Neuronal stem cell (in vitro differentiated cells): Measurements from ENCODE around the gene KCNJ6.

Experiments
- DNase-seq: peaks from one replicate; pipeline ENCODE4 v3.0.0-alpha.2; 2013; ENCODE audit warnings: low spot score
- H2AFZ ChIP-seq: one replicate; pipeline ENCODE4 v1.6.1; 2013; ENCODE audit warnings: mild to moderate bottlenecking, low read length, inconsistent platforms
- H2AK5ac ChIP-seq: 2 replicates; pipeline ENCODE4 v1.6.1; 2013; ENCODE audit warnings: low read depth, mild to moderate bottlenecking, inconsistent platforms, low read length, moderate library complexity, mixed read lengths
- H2BK120ac ChIP-seq: 2 replicates; pipeline ENCODE4 v1.6.1; 2013; ENCODE audit warnings: low read depth, mild to moderate bottlenecking, inconsistent platforms, low read length, moderate library complexity, mixed read lengths
- H2BK12ac ChIP-seq: one replicate; pipeline ENCODE4 v1.6.1; 2013; ENCODE audit warnings: low read length, inconsistent platforms
- H2BK15ac ChIP-seq: 2 replicates; pipeline ENCODE4 v1.6.1; 2013; ENCODE audit warnings: mild to moderate bottlenecking, low read length, inconsistent platforms, mixed read lengths
- H2BK5ac ChIP-seq: one replicate; pipeline ENCODE4 v1.6.1; 2013; ENCODE audit warnings: inconsistent platforms, mild to moderate bottlenecking, low read length, moderate library complexity
- H3K14ac ChIP-seq: one replicate; pipeline ENCODE4 v1.6.1; 2013; ENCODE audit warnings: low read length, inconsistent platforms
- H3K18ac ChIP-seq: 2 replicates; pipeline ENCODE4 v1.6.1; 2013; ENCODE audit warnings: low read length, inconsistent platforms
- H3K23ac ChIP-seq: 2 replicates; pipeline ENCODE4 v1.6.1; 2013; ENCODE audit warnings: low read depth, mild to moderate bottlenecking, mixed read lengths, low read length, inconsistent platforms; ENCODE audit not compliant: poor library complexity
- H3K27ac ChIP-seq: replicated peaks from 3 replicates; pipeline ENCODE4 v1.5.1; 2013; ENCODE audit warnings: low read length, inconsistent platforms
- H3K27me3 ChIP-seq, 3 experiments: 2 replicates each; pipeline ENCODE4 v1.6.1; 2013; ENCODE audit warnings: low read length in 3 of 3, mild to moderate bottlenecking in 2 of 3, inconsistent platforms in 1 of 3, low read depth in 1 of 3, mixed read lengths in 1 of 3, moderate library complexity in 1 of 3; ENCODE audit not compliant: control insufficient read depth in 3 of 3, insufficient read depth in 3 of 3
- H3K36me3 ChIP-seq, 2 donors: replicated peaks in 1 of 2; 2 replicates each; pipeline ENCODE4 v1.6.1; 2013; ENCODE audit warnings: low read length in 2 of 2; ENCODE audit not compliant: control insufficient read depth in 2 of 2, insufficient read depth in 2 of 2
- H3K4ac ChIP-seq: 2 replicates; pipeline ENCODE4 v1.6.1; 2013; ENCODE audit warnings: inconsistent platforms, mild to moderate bottlenecking, low read length, moderate library complexity
- H3K4me1 ChIP-seq, 2 donors: 1 replicate in 1 of 2; 2 replicates in 1 of 2; pipeline ENCODE4 v1.6.1; 2013; ENCODE audit warnings: low read length in 2 of 2, low read depth in 1 of 2; ENCODE audit not compliant: control insufficient read depth in 2 of 2, insufficient read depth in 1 of 2
- H3K4me2 ChIP-seq: one replicate; pipeline ENCODE4 v1.6.1; 2013; ENCODE audit warnings: mild to moderate bottlenecking, low read length, inconsistent platforms; ENCODE audit not compliant: insufficient read depth, poor library complexity, severe bottlenecking
- H3K4me3 ChIP-seq, 2 donors: 2 replicates each; pipeline ENCODE4 v1.5.1; 2013; ENCODE audit warnings: low read length in 2 of 2, mild to moderate bottlenecking in 2 of 2, inconsistent platforms in 1 of 2, moderate library complexity in 1 of 2
- H3K79me1 ChIP-seq: one replicate; pipeline ENCODE4 v1.6.1; 2013; ENCODE audit warnings: low read depth, mild to moderate bottlenecking, inconsistent platforms, low read length, moderate library complexity
- H3K9ac ChIP-seq: one replicate; pipeline ENCODE4 v1.6.1; 2013; ENCODE audit warnings: mild to moderate bottlenecking, low read depth, low read length, inconsistent platforms; ENCODE audit not compliant: poor library complexity
- H3K9me3 ChIP-seq, 2 donors: replicated peaks in 1 of 2; 2 replicates each; pipeline versions ENCODE3 to v1.6.1; 2013; ENCODE audit warnings: low read length in 2 of 2, mild to moderate bottlenecking in 2 of 2, inconsistent platforms in 1 of 2, low read depth in 1 of 2, mixed read lengths in 1 of 2, moderate library complexity in 1 of 2; ENCODE audit not compliant: control insufficient read depth in 2 of 2, insufficient read depth in 1 of 2
- H4K8ac ChIP-seq: one replicate; pipeline ENCODE4 v1.6.1; 2013; ENCODE audit warnings: low read depth, mild to moderate bottlenecking, inconsistent platforms, low read length, moderate library complexity
- H4K91ac ChIP-seq: one replicate; pipeline ENCODE4 v1.6.1; 2013; ENCODE audit warnings: low read length, low read depth, mild to moderate bottlenecking, inconsistent platforms; ENCODE audit not compliant: poor library complexity
- WGBS, 2 donors: extraction: QIAGEN DNeasy Blood & Tissue Kit; methylation state at CpG; one replicate each; pipeline ENCODE4 v1.1.7; 2013; ENCODE audit warnings: missing lambda C conversion rate in 2 of 2, mixed read lengths in 1 of 2; ENCODE audit not compliant: insufficient read length in 2 of 2, insufficient replicate concordance in 1 of 2; ENCODE audit errors: extremely low coverage in 2 of 2; 5-methylcytosine and 5-hydroxymethylcytosine counted together

KCNJ6 gene

DNA sequence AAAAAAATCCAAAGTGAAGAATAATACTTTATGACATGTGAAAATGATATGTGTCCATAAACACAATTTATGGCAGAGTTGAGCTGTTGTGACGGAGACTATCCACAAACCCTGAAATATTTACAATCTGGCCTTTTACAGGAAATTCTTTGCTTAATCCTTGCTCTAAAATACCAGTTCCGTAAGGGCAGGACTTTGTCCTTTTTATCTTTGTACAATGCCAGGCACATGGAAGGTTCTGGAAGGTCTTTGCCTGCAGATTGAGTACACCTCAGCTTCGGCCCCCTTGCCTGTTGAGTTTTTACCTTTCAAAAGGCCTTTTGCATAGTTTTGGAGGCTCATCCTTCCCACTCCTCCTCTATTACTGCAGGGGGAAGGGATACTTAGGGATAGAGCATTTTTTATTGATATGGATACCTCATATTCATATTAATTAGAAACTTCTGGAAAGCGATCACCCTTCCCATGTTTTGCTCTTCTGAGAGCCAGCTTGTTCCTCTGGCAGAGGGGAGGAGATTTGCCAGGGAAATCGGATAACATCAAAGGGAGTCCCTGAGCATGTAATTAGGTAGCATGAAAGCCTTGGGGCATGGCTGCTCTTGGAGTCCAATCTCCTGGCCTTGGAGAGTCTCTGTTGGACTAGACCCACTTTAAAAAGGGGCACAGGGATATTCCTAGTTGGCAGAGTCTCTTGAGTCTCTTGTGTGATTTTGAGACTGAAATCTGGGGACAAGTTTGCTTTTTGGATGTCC, 217.1 kb downstream of the KCNJ6 start:
- no peak overlapping the region for H3K27ac ChIP-seq
- H3K4me1 ChIP-seq: no peaks in the 10 kb centered on the region
- H3K18ac ChIP-seq: no peak overlapping the region
- peaks cover 0 to 21% of the 10 kb centered on the region in 2 donors for H3K9me3 ChIP-seq
- no peak overlapping the region for H3K4ac ChIP-seq
- no peak overlapping the region for H3K4me2 ChIP-seq
- WGBS, 2 donors: no CpG with 5 or more reads among the region's 5 CpGs
- H2AFZ ChIP-seq: no peak overlapping the region
- H3K79me1 ChIP-seq: no peaks in the 10 kb centered on the region
- H3K9ac ChIP-seq: no peak overlapping the region
- peaks cover 0 to 11% (median 2%) of the 10 kb centered on the region in 3 experiments for H3K27me3 ChIP-seq
- no peak for DNase-seq
- H3K36me3 ChIP-seq: no peaks in the 10 kb centered on the region
- H3K23ac ChIP-seq: no peak overlapping the region
- H2BK120ac ChIP-seq: no peak overlapping the region
- no peak overlapping the region for H3K4me3 ChIP-seq
- no peak overlapping the region for H2BK12ac ChIP-seq
- no peak overlapping the region for H2BK15ac ChIP-seq
- H2AK5ac ChIP-seq: no peak overlapping the region
- H4K91ac ChIP-seq: no peak overlapping the region
- no peak overlapping the region for H2BK5ac ChIP-seq
- no peak overlapping the region for H4K8ac ChIP-seq
- no peak overlapping the region for H3K14ac ChIP-seq

- H3K4ac ChIP-seq: no peak overlapping the region
- no peak overlapping the region for H3K14ac ChIP-seq
- no peak overlapping the region for H2BK120ac ChIP-seq
- H2BK15ac ChIP-seq: no peak overlapping the region
- no peaks in the 10 kb centered on the region for H3K27me3 ChIP-seq
- H3K9me3 ChIP-seq: peaks cover 0 to 11% of the 10 kb centered on the region in 2 donors
- H3K9ac ChIP-seq: no peak overlapping the region
- H3K79me1 ChIP-seq: no peaks in the 10 kb centered on the region
- H3K4me1 ChIP-seq: no peaks in the 10 kb centered on the region
- H4K91ac ChIP-seq: no peak overlapping the region
- no peak for DNase-seq
- no peak overlapping the region for H3K18ac ChIP-seq
- no CpG with 5 or more reads among the region's 3 CpGs for WGBS, 2 donors
- H2AK5ac ChIP-seq: no peak overlapping the region
- H3K27ac ChIP-seq: no peak overlapping the region
- H2BK12ac ChIP-seq: no peak overlapping the region
- no peak overlapping the region for H3K4me3 ChIP-seq
- no peak overlapping the region for H2AFZ ChIP-seq
- H2BK5ac ChIP-seq: no peak overlapping the region
- no peak overlapping the region for H3K4me2 ChIP-seq
- no peak overlapping the region for H4K8ac ChIP-seq
- H3K36me3 ChIP-seq: no peaks in the 10 kb centered on the region
- H3K23ac ChIP-seq: no peak overlapping the region
Observed at GRCh38 chr21:37696936-37697335, 219.3 kb downstream of the KCNJ6 start.

- Histone ChIP-seq H3K18ac (no peak overlapping the region), H3K27ac (no peak overlapping the region)
Observed at GRCh38 chr21:37695111-37695510, 221.1 kb downstream of the KCNJ6 start.

DNA sequence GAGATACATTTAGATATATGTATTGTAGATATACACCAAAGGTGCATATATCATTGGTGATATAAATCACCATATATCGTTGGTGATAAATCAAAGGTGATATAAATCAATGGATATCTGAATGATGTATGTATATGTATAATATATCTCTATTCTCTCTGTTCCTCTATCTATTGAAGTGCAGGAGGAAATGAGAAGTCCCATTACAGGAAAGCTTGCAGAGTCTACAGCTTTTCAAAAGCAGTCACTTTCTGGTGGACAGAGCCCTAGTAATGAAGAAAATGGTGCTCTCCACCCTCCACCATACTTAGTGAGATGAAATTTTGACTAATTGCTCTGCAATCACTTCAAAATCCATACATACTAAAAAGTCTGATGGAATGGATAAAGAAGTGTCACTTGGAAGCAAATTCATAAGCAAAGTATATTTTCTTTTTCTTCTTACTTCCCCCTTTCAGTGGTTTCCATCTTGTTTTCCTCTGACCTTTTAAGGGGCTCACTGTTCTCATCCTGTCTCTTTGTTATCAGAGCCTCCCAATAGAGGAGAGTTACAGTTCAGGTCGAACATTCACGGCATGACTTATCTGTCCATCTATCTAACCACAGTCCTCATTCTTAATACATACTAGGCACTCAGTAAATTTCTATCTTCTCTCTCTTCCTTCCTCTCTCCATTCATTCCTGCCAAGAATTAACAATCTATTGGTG, 227.2 kb downstream of the KCNJ6 start:
- Histone ChIP-seq H3K27me3 (no peaks in the 10 kb centered on the region), H2BK15ac (no peak overlapping the region), H3K9me3 (no peaks in the 10 kb centered on the region), H3K23ac (no peak overlapping the region), H4K8ac (no peak overlapping the region), H2BK5ac (no peak overlapping the region), H3K4me2 (no peak overlapping the region), H3K36me3 (no peaks in the 10 kb centered on the region), H3K9ac (no peak overlapping the region), H2BK12ac (no peak overlapping the region), H3K4me3 (no peak overlapping the region), H3K79me1 (no peaks in the 10 kb centered on the region), H3K18ac (no peak overlapping the region), H3K27ac (no peak overlapping the region), H3K4me1 (peaks cover 1 to 4% of the 10 kb centered on the region in 2 donors), H3K14ac (no peak overlapping the region), H3K4ac (no peak overlapping the region), H4K91ac (no peak overlapping the region), H2AFZ (no peak overlapping the region), H2BK120ac (no peak overlapping the region), H2AK5ac (no peak overlapping the region)
- WGBS, 2 donors: no CpG with 5 or more reads among the region's 3 CpGs
- DNase-seq: no peak

More at GRCh38 chr21:37695111-37695510, 221.1 kb downstream of the KCNJ6 start:
- H3K23ac ChIP-seq: no peak overlapping the region
- peaks cover 0 to 11% of the 10 kb centered on the region in 2 donors for H3K9me3 ChIP-seq
- DNase-seq: no peak
- H3K4me3 ChIP-seq: no peak overlapping the region
- no peak overlapping the region for H4K91ac ChIP-seq
- no peak overlapping the region for H3K4ac ChIP-seq
- H3K79me1 ChIP-seq: no peaks in the 10 kb centered on the region
- no peaks in the 10 kb centered on the region for H3K4me1 ChIP-seq
- no peaks in the 10 kb centered on the region for H3K36me3 ChIP-seq
- H2BK5ac ChIP-seq: no peak overlapping the region
- H2BK120ac ChIP-seq: no peak overlapping the region
- no peaks in the 10 kb centered on the region for H3K27me3 ChIP-seq
- no peak overlapping the region for H2BK12ac ChIP-seq
- no peak overlapping the region for H3K9ac ChIP-seq
- H2BK15ac ChIP-seq: no peak overlapping the region
- no peak overlapping the region for H2AFZ ChIP-seq
- no peak overlapping the region for H4K8ac ChIP-seq
- no peak overlapping the region for H3K14ac ChIP-seq
- no peak overlapping the region for H2AK5ac ChIP-seq
- H3K4me2 ChIP-seq: no peak overlapping the region
